22Rv1 (cell line): ENCODE data around the gene KCNIP4.

Experiments used
- H3K27ac ChIP-seq: fragments of 450-650 bp; 2 replicates; pipeline ENCODE4 v1.5.1; 2017
- CTCF ChIP-seq: fragments of 450-650 bp; IDR thresholded peaks from 2 replicates; pipeline ENCODE4 v1.5.1; 2017; ENCODE audit warnings: mild to moderate bottlenecking
- ZFX ChIP-seq: fragments of 450-650 bp; IDR thresholded peaks from 2 replicates; pipeline ENCODE4 v1.6.1; 2017; ENCODE audit warnings: antibody characterized with exemption, borderline replicate concordance

The KCNIP4 gene

GRCh38 chr4:21192367-21192766, 756.2 kb downstream of the KCNIP4 start:
- H3K27ac ChIP-seq = no peak overlapping the region
- TF ChIP-seq ZFX = no peak
- peak; percentile 12; the same call in 1 of the 2 replicates for TF ChIP-seq CTCF

GRCh38 chr4:21191317-21191716, 757.3 kb downstream of the KCNIP4 start:
- no peak overlapping the region for H3K27ac ChIP-seq
- TF ChIP-seq CTCF (no peak), ZFX (no peak)

- no peak overlapping the region for H3K27ac ChIP-seq
- TF ChIP-seq ZFX (no peak), CTCF (peak; percentile 42; the same call in 1 of the 2 replicates)
Observed at GRCh38 chr4:21184788-21185187, 763.8 kb downstream of the KCNIP4 start.

DNA sequence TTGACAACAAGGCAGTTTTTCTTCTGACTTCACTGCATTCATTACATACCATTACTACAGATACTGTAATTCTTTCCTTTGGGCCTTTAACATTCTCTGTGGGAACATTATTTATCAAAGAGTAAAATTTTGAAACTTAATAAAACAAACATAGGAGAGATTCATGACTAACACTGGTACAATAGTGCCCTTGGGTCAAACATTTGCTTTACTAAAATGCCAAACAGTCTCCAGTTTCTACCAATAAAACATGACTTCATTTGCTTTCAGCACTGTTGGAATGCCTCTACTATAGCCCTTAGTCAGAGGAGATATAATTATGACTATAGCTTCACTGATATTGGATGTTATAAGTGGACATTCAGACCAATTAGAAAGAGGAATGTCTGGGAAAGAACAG, 766.9 kb downstream of the KCNIP4 start:
- H3K27ac ChIP-seq = no peak overlapping the region
- TF ChIP-seq ZFX (no peak), CTCF (no peak)

DNA sequence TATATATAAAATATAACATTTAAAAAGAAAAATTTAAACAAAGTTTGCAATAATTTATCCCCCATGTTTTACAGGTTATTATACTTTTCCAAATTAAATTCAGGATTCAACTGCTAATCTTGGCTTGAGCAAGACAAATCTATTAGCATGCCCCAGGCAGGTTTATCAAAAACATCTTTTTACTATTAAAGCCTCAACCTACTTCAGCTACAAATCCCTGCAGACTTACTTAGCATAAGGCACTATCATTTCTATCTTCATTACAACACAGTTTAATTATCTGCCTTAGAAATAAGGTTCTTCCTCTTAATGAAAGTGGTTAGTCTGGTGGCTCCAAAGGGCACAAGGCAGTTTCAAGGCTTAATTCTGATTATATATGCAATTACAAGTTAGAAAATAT, 770.7 kb downstream of the KCNIP4 start:
- TF ChIP-seq ZFX (no peak), CTCF (no peak)
- H3K27ac ChIP-seq = no peak overlapping the region

GRCh38 chr4:21177092-21177491, 771.5 kb downstream of the KCNIP4 start:
- no peak overlapping the region for H3K27ac ChIP-seq
- TF ChIP-seq ZFX (no peak), CTCF (no peak)

DNA sequence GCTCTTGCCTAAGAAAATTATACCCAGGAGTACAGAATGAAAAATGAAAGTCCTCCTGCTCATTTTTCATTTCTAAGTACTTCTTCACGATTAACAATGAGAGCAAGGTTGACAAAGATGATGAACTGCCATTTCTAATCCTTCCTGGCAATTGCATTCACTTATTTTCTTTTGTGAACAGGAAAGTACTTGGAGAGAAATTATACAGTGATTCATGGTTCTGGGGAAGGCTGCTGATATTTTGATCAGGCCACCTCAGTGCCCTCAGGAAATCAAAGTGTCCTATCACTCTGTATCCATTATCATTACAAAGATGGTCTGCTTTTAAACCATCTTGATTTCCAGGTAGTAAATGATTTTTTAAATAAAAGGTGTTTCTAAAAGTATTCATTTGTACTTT, 780.9 kb downstream of the KCNIP4 start:
- TF ChIP-seq CTCF (no peak), ZFX (no peak)

More for the DNA sequence above, 780.9 kb downstream of the KCNIP4 start:
- H3K27ac ChIP-seq = no peak overlapping the region
